GM23248 (cell line): ENCODE results near the gene EIF5B.

Experiments
- EZH2 ChIP-seq: fragments of 200-600 bp; sonication (generic); IDR thresholded peaks from 2 replicates; pipeline ENCODE4 v1.6.1; 2018; ENCODE audit warnings: antibody characterized with exemption, mild to moderate bottlenecking; ENCODE audit not compliant: insufficient read depth, poor library complexity, severe bottlenecking
- EZH2phosphoT487 ChIP-seq: fragments of 200-600 bp; sonication (generic); IDR thresholded peaks from 2 replicates; pipeline ENCODE4 v1.6.1; 2018; ENCODE audit warnings: antibody characterized with exemption, moderate library complexity, mild to moderate bottlenecking, low read depth; ENCODE audit not compliant: insufficient read depth

DNA sequence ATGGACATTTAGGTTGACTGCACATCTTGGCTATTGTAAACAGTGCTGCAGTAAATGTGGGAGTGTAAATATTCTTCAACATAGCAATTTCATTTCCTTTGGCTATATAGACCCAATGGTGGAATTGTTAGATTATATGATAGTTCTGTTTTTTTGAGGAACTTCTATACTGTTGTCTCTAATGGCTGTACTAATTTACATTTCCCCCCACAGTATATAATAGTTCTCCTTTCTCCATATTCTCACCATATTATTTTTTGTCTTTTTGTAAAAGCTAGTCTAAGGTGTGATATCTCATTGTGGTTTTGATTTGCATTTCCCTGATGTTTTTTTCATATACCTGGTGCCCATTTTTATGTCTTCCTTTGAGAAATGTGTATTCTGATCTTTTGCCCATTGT, 13.0 kb downstream of the EIF5B start:
- TF ChIP-seq EZH2: no peak
- no peak for TF ChIP-seq EZH2phosphoT487
